HG02571 (cell line): ENCODE data around the gene MS4A7.

Experiments used
- ATAC-seq: cut with Tn5 transposase; IDR thresholded peaks from one replicate; pipeline ENCODE4 v1.9.1; 2021; ENCODE audit warnings: mild to moderate bottlenecking, moderate library complexity; ENCODE audit not compliant: unreplicated experiment

MS4A7 gene

GRCh38 chr11:60370811-60371298 is 7.5 kb upstream of the MS4A7 start:
- no peak for ATAC-seq

- no peak for ATAC-seq
These were observed 6.9 kb upstream of the MS4A7 start for GRCh38 chr11:60371386-60371785.

- no peak for ATAC-seq
These were observed 6.5 kb upstream of the MS4A7 start for GRCh38 chr11:60371854-60372253.

GRCh38 chr11:60372767-60373166 is 5.6 kb upstream of the MS4A7 start:
- no peak for ATAC-seq

GRCh38 chr11:60375316-60375715 is 3.0 kb upstream of the MS4A7 start:
- ATAC-seq, result no peak

GRCh38 chr11:60376601-60377000 is 1.7 kb upstream of the MS4A7 start:
- no peak for ATAC-seq

GRCh38 chr11:60377401-60378136 is 763 bp upstream of the MS4A7 start:
- peak; percentile 45 for ATAC-seq

GRCh38 chr11:60389279-60389910 is 11.1 kb downstream of the MS4A7 start:
- peak; percentile 76 for ATAC-seq

- no peak for ATAC-seq
These were observed 12.1 kb downstream of the MS4A7 start for GRCh38 chr11:60390419-60390818.

GRCh38 chr11:60392361-60392760 is 14.0 kb downstream of the MS4A7 start:
- ATAC-seq, result no peak

- ATAC-seq, result no peak
These were observed 14.7 kb downstream of the MS4A7 start for GRCh38 chr11:60393016-60393415.

GRCh38 chr11:60394666-60395380 is 16.5 kb downstream of the MS4A7 start:
- ATAC-seq, result no peak

- ATAC-seq, result no peak
These were observed 18.1 kb downstream of the MS4A7 start, which contains the start of gene MS4A14 for GRCh38 chr11:60396382-60396781. Gene MS4A14 (plus strand): TSS chr11:60396459. CDS start chr11:60396579, 120 bp downstream.

GRCh38 chr11:60396799-60397198 is 18.5 kb downstream of the MS4A7 start:
- ATAC-seq, result no peak

- ATAC-seq, result no peak
These were observed 41.7 kb downstream of the MS4A7 start for GRCh38 chr11:60420015-60420414.

- ATAC-seq, result no peak
These were observed 44.3 kb downstream of the MS4A7 start for GRCh38 chr11:60422609-60423008.

GRCh38 chr11:60428517-60428916 is 50.2 kb downstream of the MS4A7 start:
- ATAC-seq, result no peak

GRCh38 chr11:60429272-60429671 is 50.9 kb downstream of the MS4A7 start, which contains the start of gene MS4A5:
Gene MS4A5 (plus strand): TSS chr11:60429572. CDS start chr11:60429675, 103 bp downstream.
- ATAC-seq, result no peak

GRCh38 chr11:60431251-60431650 is 52.9 kb downstream of the MS4A7 start:
- ATAC-seq, result no peak

GRCh38 chr11:60433401-60433800 is 55.1 kb downstream of the MS4A7 start:
- no peak for ATAC-seq
